ENCODE results near the gene DTHD1. TPM values are rescaled to one million over a fixed set of nuclear protein-coding genes. Genes with fewer than 3 reads are reported as not detected.

The DTHD1 gene
- total RNA-seq, 4 donors from 2014 or later, result 0.47 to 3.3 (median 1.3) TPM

DNA sequence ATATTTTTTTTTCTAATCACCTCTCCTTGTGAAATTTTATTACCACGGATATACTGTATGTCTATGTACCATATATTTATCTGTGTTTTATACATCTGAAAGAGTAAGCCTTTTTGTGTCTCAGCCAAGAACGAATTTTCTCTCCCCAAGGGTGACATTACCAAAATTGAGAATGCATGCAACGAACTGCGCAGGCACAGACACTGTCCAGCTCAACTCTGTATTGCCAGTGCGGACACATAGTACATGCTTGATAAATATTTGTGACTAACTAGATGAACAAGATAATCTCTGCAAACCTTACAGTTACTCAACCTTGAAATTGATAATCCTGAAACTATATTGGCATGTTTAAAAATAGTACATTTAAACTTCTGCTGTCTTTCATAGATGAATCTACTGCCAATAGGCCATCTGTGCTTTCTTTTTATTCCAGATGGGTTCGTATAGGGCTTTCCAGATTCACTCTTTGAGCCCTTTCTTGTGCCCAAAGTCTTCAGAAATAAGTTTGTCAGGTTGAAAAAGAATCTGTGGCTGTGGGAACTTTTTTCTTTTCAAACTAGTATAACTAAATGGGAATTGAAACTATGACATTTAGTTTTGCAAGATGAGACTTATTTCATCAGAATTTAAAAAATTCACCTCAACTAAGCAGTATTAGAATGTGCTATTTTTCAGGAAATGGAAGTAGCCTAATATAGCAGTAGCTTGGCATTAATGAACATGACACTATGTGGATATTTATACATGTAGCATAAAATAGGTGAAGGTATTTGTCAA lies 38.9 kb downstream of the DTHD1 start:
- TF ChIP-seq CTCF (IDR thresholded peaks at IDR 0.05), result no peak
- no peak overlapping the region for H3K4me3 ChIP-seq
- no peak overlapping the region for H3K27ac ChIP-seq
- H3K9me3 ChIP-seq, result no peaks in the 10 kb centered on the region
- no peaks in the 10 kb centered on the region for H3K27me3 ChIP-seq
- H3K4me1 ChIP-seq, result peaks cover 0 to under 1% (median 0%) of the 10 kb centered on the region in 4 donors
- no peaks in the 10 kb centered on the region for H3K36me3 ChIP-seq
- no peak for DNase-seq

- TF ChIP-seq POLR2A (IDR thresholded peaks at IDR 0.05), result no peak
- no peak for TF ChIP-seq CTCF (IDR thresholded peaks at IDR 0.05)
- Histone ChIP-seq H3K9me3 (no peaks in the 10 kb centered on the region), H3K4me1 (peaks cover 0 to 6% (median 0%) of the 10 kb centered on the region in 4 donors), H3K4me3 (no peak overlapping the region), H3K36me3 (no peaks in the 10 kb centered on the region), H3K27ac (no peak overlapping the region), H3K27me3 (no peaks in the 10 kb centered on the region)
- no peak for DNase-seq
Measured at GRCh38 chr4:36321176-36321575, 39.8 kb downstream of the DTHD1 start.

DNA sequence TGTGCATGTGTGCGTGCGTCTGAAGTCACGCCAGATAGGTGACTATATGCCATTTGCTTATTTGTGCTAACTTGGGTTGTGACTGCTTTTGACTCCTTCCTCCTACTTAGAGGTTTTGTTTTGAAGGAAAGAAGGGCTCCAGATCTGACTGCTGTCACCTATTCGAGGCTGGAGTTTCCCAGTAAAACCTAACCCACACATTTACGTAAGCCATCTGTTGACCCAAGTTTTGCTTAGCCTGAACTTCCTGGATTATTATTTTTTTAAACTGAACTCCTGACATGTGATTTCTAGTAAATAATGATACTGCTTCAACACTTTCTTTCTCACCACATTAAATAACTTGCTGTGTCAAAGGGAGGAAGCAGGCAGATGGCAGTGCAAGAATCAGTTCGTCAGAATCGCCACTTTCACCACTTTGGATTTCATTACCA lies 41.5 kb downstream of the DTHD1 start:
- Histone ChIP-seq H3K4me3 (no peak overlapping the region), H3K27ac (peak overlapping the region in 1 of 4 donors; percentile 32), H3K4me1 (peaks cover 0 to 6% (median 0%) of the 10 kb centered on the region in 4 donors), H3K27me3 (no peaks in the 10 kb centered on the region), H3K36me3 (no peaks in the 10 kb centered on the region), H3K9me3 (no peaks in the 10 kb centered on the region)
- DNase-seq, result no peak
- no peak for TF ChIP-seq CTCF (IDR thresholded peaks at IDR 0.05)

GRCh38 chr4:36323816-36324419 lies 42.5 kb downstream of the DTHD1 start:
- Histone ChIP-seq H3K4me3 (no peak overlapping the region), H3K4me1 (peaks cover 0 to 6% (median 0%) of the 10 kb centered on the region in 4 donors), H3K9me3 (no peaks in the 10 kb centered on the region), H3K36me3 (no peaks in the 10 kb centered on the region), H3K27ac (no peak overlapping the region), H3K27me3 (no peaks in the 10 kb centered on the region)
- no peak for DNase-seq
- TF ChIP-seq POLR2A (IDR thresholded peaks at IDR 0.05), result no peak
- TF ChIP-seq CTCF (IDR thresholded peaks at IDR 0.05), result no peak

DNA sequence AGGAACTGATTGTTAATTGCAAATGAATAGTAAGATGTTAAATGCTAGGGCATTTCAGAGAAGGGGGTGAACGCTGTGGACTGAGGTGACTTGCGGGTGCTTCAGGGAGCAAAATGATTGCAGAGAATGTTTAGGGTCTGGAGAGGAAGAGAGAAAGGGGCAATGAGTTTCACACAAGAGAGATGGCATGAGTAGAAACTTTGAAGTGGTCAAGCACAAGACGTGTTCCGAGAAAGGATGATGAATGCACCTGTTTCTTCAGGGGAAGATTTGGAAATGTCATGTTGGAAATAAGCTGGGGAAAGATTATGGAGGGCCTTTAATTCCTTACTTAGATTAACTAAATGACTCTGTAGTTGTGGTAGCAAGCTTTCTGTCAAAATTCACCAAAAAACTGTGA lies 43.4 kb downstream of the DTHD1 start:
- Histone ChIP-seq H3K9me3 (no peaks in the 10 kb centered on the region), H3K36me3 (no peaks in the 10 kb centered on the region), H3K27ac (no peak overlapping the region), H3K4me3 (no peak overlapping the region), H3K27me3 (no peaks in the 10 kb centered on the region), H3K4me1 (peaks cover 0 to 6% (median 0%) of the 10 kb centered on the region in 4 donors)
- no peak for TF ChIP-seq POLR2A (IDR thresholded peaks at IDR 0.05)
- no peak for TF ChIP-seq CTCF (IDR thresholded peaks at IDR 0.05)
- DNase-seq, result no peak
